Hematopoietic multipotent progenitor cell treated with erythropoietin and hydrocortisone succinate and interleukin-3 and kit ligand, for 17 days (in vitro differentiated cells): Measurements from ENCODE around the gene NUB1.

Experiments used
- DNase-seq: peaks from one replicate; pipeline ENCODE4 v3.0.0-alpha.2; 2015; ENCODE audit warnings: low spot score

NUB1 gene

DNA sequence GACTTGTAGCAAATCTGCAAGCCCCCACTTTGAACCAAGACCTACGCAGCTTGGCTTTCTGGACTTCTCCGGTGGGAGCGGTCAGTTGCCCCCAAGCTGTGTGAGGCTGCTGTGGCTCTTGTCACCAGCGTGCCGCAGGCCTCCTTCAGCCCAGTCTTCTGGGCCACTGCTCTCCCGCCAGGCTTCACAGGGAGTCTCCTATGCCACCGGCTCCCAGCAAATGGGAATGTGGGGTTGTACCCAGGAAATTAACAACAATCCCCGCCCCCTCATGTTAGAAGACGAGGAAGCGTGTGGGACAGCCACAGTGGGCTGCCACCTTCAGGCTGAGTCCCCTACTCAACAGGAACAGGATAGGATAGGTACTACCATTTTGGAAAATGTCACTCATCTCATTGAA is 64.0 kb downstream of the NUB1 start:
- DNase-seq: no peak

DNA sequence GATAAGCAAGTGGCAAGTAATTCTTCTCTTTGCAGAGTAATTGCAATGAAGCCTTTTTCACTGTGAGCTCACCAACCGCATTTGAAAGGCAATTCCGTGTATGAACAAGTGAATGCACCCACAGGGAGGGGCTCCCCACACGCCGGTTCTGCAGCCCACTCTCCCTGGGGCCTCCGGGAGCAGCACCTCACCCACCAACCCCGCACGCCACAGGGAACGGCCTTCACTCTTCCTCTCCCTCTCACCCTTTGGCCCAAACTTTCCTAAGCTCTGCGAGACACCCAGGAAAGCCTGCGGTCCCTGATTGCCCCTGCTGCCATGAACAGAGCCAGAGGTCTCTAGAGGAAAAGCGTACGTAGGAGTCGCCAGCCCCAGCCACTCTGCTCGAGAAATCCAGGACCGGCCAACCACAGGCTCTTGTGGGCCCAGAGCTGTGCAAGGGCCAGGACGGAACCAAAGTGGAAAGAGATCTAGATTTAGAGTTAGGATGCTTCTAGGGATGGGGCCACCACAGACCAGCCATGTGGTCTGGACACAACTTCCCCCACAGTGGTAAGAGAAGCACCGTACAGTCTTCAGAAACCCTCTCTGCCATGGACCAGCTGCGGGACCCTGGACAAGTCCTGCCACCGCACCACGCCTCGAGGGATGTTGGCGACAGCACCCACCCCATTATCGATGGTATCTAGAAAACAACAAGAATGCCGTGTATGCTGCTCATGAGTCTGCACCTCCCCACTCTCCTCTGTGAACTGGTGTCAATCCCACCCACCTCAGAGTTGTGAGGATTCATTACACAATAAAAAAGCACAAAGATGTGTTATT is 64.7 kb downstream of the NUB1 start:
- no peak for DNase-seq

DNA sequence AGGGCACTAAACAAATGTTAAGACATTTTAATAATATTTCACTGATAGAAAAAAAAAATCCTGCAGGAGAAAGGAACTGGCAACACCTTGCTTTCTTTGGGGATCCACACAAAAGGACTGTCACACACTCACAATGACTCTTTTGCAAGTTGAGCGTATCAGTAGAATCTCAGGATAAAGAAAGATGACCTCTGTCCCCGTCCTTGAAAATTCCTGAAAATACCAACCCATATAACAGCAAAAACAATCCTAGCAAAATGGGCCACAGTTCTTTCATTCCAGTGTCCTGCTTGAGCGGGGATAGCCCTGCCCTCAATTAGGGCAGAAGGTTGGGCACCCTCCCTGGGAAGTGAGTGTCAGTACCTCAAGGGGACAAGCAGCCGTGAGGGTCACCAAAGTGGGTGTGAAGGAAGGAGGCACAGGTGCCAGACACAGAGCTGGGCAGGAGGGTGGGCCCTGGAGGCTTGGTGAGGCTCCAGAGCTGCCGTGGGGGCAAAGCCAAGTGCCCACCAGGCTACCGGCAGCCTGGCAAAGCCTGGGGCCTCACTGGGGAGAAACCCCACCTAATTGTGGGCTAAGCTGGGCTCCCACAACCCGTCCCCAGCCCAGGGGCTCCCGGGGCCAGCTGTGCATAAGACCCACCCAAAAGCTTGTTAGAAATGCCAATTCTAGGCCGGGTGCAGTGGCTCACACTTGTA is 65.4 kb downstream of the NUB1 start:
- DNase-seq: no peak

DNA sequence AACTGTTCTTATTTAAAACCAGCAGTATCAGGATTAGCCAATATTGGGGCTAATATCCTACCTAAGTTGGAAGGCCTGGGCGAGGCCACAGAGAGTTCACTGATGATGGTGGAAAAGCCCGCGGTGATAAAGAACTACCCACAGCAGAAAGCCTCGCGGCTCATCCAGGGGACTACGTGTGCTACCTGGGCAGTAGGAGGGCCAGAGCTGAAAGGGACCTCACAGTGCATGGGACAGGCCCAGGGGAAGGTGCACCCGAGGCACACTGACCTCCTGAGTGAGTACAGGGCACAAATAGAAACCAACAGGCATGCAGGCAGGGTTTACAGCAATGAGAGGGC is 66.9 kb downstream of the NUB1 start:
- DNase-seq: no peak

DNA sequence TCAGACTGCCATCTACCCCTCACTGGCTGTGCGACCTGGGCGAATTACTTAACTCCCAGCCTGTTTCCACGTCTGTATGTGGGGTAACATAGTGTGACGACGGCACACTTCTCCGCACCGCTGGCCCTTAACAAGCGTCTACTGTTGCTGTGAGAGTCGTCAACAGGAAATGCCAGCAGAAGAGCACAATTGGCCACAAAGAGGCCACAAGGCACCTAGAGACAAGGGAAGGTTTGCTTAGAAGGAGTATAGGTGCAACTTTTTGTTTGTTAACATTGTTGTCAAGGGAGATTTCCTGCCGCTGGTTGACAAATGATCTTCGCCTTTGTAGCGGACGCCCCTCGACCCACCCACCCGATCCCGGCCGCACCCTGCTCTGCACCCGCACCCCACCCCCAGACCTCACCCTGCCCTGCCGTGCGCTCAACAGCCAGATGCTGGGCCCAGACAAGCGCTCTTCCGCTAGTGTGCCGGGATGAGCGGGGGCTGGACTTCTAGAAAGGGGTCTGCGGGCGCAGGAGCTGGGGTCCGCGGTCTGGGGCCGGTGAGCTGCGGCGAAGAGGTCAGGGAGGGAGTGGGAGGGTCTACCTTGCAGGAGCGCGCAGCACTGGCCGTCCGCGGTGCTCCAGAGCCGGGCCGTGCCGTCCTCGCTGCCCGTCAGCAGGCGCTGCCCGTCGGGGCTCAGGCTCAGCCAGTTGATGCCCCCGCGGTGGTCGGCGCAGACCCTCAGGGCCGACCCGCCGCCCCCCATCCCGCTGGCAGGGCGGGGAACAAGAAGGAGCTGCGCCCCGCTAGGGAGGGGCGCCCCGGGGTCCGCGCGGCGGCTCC is 67.4 kb downstream of the NUB1 start:
- no peak for DNase-seq

DNA sequence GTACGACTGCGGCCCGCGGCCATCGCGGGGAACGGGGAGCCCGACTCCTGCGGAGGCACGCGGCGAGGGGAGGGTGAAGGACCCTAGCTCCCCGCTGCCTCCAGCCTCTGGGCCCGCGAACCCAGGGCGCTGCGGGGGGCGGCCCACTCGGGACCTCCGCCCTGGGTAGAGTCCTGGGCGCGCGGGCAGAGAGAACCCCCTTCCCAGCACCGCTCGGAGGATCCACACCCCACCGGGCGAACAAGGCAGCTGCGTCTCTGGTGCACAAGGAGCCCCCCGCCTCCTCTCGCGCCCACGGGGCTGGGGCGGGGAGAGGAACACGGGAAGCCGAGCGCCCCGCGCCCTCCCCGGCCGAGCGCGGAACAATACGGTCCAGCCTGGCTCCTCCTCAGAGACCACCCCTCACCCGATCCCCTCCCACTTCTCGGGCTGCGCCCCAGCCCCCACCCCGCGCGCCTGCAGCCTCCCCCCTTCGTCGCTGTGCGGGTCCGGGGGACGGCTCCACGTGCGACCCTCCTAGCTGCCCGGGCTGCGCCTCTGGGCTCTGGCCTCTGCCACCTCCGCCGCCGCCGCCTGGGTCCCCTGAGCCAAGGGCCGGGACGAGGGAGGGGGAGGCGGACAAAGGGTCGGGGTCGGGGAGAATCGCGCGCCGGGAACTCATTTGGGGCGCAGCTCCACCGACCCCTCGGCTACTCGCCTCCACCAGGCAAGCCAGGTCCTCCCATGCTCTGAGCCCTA is 68.2 kb downstream of the NUB1 start, which contains the start of gene WDR86:
TSS of gene WDR86 (minus strand) at position 372 of the 738 bp plus-strand sequence. CDS start 449 bp downstream, outside the sequence.
- DNase-seq: no peak

DNA sequence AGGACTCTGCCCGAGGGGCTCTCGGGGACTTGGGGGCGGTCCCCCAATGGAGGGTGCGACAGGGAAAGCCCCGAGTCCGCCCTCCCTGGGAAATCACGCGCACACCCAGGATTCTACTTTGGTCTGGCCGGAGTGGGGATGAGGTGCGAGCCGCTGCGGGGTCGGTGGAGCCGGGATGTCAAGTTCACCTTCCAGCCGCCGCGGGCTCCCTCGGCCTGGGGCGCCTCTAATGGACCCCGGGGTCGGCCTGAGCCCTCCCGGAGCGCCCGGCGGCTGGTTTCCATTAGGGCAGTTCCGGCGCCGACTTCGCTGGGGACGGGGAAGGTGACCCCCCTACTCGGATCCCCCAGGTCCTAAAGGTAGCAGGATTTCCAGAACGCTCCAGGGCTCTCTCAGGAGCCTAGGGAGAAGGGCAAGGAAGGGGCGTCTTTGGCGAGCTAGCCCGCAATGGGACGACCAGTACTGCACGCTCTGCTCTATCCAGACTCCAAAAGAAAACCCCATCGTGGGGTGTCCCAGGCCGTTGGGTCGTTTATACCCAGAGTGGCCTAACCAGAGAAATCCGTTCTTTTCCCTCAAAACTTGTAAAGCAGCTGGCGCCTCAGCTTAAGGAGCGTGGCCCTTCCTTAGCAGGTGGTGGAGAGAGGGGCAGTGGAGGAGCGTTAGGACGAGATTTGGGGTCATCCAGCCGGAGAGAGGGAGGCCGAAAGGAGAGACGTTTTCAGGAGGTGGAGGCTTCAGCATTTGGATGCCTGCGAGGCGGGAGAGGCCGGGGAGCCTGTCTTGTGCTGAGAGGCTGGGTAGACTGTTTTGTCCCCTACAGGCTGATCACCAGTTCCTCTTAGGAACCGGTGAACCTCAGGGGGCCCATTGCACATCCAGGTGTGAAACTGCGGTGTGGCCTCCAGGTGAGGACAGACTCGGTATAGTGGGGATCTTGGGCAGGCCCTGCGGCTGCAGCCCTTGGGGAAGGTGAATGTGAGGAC is 69.1 kb downstream of the NUB1 start:
- DNase-seq: no peak

DNA sequence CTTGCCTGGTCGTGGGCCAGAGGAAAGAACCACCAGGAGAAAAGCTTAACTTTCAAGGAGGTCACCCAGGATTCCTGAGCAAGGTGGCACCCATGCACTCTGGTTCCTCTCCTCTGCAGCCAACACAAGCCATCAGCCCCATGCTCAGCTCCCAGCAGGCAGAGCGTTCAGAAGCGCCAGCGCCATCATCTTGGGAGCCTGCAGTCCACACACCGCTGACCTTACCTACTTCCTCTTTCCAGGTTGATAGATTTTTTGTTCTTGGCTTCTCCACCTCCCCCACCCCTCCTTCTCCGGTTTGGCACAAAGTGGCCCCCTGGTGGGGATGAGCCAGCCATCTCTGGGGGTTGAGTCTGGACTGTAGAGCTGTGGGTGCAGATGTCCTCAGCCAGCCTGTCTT is 69.9 kb downstream of the NUB1 start:
- DNase-seq: no peak

DNA sequence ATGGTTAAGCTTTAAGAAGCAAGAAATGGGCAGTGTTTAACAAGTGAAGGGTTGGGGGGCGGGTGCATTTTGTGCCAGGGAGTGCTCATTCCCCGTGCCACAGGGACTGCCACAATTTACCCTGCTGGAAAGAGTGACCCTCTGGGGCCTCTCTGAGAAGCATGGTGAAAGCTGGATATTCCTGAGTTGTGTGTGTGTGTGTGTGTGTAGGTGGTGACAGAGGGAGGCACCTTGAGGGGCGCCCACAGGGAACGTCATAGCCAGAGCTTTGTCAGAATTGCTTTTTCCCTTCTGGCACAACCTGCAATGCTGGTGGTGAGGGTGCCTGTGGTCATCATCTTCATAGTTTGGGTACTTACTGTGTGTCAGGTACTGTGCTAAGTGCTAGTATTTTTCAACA is 70.7 kb downstream of the NUB1 start:
- no peak for DNase-seq

DNA sequence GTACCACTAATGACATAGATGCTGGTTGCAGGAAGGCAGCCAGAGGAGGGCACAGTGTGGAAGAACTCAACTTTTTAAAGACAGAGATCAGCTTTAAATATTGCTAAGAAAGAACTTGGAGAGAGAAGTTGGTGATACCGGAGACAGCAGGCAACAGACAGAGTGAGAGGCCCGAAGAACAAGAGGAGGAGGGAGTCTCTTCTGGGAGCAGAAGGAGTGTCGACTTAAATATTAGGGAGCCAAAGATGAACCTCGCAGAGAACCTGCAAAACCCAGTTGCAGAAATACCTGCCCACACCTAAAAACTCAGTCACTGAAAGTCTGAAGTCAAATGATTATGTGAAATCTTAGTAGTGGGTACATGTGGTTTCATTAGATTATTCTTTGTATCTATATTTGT is 71.6 kb downstream of the NUB1 start:
- no peak for DNase-seq

DNA sequence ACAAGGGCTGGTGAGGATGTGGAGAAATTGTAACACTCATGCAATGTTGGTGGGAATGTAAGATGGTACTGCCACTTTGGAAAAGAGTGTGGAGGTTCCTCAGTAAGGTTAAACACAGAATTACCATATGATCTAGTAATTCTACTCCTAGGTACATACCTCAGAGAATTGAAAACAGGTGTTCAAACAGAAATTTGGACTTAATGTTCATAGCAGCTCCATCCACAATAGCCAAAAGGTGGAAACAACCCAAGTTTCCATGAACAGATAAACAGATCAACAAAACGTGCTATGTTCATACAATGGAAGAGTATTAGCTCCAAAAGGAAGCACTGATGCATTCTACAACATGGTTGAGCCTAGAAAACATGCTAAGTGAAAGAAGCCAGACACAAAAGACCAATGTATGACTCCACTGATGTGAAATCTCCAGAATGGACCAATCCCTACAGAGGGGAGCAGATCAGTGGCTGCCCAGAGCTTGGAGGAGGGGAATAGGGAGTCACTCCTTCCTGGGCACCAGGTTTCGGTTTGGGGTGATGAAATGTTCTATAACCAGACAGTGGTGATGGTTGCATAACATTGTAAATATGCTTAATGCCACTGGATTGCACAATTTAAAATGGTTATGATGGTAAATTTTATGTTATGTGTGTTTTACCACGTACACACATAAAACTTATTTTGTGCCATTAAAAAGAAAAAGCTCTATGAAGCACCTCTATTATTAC is 73.9 kb downstream of the NUB1 start:
- no peak for DNase-seq

DNA sequence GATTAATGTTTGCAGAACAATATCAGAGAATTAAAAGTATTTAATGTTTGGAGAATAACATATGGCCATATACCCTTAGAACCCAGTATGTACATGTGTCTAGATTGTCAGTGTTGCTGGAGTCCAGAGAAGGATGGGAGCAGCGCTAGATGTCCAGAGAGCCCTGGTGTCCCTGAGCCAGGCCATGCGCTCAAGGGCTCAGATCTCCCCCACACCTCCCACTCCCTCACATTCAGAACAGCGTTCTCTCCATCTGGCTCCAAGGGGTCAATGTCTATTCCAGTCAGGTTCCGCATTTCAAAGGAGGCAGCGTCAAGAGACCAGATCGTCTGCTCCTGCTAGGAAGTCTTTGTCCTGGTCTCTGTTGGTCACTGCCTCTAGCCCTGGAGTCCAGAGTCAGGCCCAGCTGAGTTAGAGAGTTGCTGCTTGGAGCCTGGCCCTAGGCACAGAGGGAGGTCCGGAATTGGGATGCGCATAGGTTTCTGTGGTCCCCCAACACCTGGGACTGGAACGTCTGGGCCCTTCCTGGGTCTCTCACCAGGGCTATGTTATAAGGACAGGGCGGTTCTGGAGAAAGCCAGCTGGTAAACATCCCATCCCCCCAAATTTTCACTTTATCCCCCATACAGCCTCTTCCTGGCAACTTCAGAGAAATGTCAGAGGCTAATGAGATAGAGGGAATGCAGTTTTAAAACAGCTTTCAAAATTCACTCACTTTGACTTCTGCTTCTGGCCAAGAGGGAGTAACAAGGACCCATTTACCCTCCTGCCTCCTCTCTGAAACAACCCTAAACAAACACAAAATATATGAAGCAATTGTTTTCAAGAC is 74.7 kb downstream of the NUB1 start:
- no peak for DNase-seq

DNA sequence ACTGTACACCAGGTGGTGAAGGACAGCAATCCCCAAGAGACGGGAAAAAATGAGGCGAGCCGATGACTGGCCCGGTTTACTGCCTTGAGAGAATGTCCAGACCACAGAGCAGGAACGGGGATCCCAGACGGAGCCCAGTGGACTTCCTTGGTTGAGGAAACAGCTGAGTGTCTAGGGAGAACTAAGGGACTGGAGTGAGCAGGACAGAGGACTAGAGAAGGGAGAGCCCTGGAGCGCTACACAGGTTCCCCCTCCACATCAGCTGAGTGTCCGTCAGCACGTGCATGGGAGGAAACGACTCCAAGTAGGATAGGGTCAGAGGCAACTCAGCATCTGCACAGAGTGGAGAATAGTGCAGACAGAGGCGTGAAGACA is 75.3 kb downstream of the NUB1 start:
- DNase-seq: no peak

DNA sequence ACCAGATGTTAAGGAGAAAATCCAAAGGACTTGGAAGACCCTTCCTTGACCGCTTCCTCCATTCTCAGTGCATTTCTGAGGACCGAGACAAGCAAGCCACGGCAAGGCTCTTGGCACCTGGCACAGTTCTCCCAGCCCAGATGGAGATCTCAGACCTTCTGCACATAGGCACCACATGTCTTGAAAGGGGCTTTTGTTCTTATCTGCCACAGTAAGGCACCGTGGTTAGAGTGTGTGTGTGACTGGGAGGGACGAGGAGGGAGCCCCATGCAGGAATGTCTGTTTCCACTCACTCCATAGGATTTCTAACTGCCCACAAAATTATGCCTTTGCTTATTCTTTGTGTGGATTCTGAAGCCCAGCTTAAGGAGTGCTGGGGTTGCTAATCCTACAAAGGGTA is 78.5 kb downstream of the NUB1 start:
- no peak for DNase-seq

DNA sequence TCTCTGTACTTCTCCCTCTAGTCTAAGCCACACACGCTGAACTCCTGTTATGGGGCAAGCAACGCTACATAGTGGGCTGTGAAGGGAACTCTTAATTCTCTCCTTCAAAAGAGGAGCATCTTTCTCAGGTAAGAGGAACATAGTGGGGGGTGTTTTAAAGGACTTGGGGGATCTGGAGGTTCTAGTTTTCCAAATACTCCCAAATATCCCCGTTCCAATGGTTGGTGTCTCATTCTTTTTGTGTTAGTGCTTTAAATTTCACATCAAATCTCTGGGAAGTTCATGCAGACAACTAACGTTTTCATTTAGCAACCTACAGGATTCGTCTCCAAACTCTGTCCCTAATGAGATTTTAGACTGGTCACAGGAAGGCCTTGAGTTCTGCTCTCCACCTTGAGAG is 80.6 kb downstream of the NUB1 start:
- DNase-seq: no peak

DNA sequence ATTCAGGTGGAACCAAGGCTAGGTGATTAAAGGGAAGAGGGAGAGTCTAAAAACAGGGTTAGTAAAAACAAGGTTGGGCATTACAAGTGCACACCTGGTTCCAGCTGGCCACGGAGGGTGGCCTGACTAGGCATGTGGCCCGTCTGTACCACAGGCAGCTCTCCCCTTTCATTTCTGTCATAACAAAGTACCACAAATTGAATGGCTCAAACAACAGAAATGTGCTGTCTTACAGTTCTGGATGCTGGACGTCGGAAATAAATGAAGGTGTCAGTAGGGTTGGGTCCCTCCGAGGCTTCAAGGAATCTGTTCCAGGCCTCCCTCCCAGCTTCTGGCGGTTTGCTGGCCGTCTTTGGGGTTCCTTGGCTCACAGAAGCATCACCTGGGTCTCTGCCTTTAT is 81.6 kb downstream of the NUB1 start:
- no peak for DNase-seq

DNA sequence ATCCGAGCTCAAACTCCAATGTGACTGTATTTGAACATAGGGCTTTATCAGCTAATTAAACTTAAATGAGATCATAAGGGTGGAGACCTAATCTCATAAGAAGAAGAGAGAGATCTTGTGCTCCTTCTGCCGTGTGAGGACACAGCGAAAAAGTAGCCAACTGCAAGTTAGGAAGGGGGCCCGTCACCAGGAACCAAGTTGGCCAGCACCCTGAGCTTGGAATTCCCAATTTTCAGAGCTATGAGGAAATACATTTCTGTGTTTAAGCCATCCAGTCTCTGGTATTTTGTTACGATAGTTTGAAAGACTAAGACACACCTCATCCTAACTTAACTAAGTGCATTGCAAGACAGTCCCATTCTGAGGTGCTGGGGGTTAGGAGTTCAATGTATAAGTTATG is 82.3 kb downstream of the NUB1 start:
- no peak for DNase-seq

DNA sequence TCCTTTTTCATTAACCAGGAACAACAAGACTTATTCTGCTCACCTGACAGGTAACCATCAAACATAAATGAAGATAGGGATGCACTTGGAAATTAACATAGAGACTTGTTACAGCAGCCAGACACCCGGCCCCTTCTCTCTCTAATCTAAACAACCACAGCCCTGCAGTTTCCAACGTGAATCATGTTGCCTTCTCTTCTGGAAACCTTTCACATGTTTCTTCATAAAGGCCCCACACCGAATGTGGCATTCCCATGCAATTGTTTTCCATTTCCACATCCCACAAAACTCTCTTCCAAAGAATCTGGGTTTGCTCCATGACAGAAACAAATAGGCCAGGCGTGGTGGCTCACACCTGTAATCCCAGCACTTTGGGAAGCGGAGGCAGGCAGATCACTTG is 83.2 kb downstream of the NUB1 start:
- DNase-seq: no peak

DNA sequence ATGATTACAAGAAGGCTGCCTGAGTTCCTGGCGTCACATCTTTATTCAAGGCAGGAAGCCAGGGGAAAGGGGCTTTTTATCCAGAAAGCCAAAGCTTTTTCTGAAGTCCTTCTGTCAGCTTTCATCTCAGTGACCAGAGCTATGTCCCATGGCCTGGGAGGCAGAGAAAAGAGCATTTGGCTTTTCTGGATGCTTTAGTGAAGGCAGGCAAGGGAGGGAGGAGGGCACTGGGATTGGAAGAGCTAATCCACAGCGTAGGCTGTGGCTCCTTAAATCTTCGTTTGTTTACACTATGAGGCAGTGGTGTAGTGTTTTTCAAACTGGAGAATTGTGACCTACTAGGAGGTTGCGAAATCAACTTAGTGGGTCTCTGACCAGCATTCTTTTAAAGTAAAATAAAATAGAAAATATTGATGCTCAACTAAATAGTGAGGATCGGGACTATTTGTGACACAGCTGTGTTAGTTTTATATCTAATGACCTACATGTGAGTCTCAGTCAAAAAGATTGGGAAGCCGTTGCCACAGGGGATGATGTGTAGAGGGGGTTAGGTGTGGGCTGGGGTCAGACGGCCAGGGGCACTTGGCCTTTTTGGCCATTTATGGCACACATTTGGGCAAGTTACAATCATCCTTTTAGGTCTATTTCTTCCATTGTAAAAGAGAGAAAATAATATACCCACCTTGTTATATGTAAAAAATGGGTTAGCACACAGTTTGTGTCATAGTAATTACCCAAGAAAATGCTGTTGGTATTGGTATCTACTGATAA is 84.2 kb downstream of the NUB1 start:
- DNase-seq: no peak
